Right renal pelvis (tissue), 4 donors: ENCODE data around the gene DFFB. TPM values are rescaled to one million over a fixed set of nuclear protein-coding genes. Genes with fewer than 3 reads are reported as not detected.

ENCODE experiments used
- DNase-seq, 4 donors: peaks; one replicate each; pipeline ENCODE4 v3.0.0-alpha.2; 2013; ENCODE audit warnings: low read depth in 4 of 4, low spot score in 3 of 4, missing footprints in 1 of 4
- polyA plus RNA-seq, 4 donors: library from polyadenylated mRNA; unstranded; fragments of 120-200 nt; gene quantifications; one replicate each; pipeline ENCODE4 v1.2.1, GENCODE V29; 2013; ENCODE audit not compliant: insufficient read length in 4 of 4

Gene DFFB
- polyA plus RNA-seq, 4 donors: 5.7 to 8.6 (median 6.9) TPM

DNA sequence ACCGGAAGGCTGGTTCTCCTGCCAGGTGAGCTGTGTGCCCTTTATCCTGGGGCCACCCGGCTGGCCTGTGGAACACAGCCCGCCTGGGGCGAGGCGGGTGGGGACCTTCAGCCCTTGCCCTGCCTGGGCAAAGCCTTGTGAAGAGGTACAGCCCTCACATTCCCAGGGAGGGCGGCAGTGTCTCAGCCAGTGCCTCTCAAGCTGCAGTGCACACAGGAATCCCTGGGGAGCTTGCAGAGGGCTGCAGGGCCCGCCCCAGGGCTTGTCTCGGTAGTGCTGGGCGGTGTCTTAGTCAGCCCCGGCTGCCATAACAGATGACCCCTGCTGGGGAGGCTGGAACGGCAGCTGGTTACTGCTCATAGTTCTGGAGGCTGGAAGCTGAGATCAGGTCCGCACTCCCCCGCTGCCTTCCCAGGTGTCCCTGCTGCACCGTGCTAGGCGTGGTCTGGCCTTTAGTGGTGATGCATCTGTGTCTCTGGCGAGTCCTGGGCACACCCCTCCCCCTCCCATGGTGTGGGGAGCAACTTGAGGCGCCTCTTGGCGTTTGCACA, 12.6 kb downstream of the DFFB start:
- no peak for DNase-seq

DNA sequence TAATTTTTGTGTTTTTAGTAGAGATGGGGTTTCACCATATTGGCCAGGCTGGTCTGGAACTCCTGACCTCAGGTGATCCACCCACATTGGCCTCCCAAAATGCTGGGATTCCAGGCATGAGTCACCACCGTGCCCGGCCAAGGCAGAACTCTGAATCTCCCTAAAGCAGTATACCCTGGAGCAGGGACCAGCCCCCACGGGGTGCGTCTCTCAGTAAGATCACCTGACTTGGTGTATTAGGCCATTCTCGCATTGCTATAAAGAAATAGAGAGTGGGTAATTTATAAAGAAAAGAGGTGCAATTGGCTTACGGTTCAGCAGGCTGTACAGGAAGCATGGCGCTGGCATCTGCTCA, 14.2 kb downstream of the DFFB start:
- no peak for DNase-seq

DNA sequence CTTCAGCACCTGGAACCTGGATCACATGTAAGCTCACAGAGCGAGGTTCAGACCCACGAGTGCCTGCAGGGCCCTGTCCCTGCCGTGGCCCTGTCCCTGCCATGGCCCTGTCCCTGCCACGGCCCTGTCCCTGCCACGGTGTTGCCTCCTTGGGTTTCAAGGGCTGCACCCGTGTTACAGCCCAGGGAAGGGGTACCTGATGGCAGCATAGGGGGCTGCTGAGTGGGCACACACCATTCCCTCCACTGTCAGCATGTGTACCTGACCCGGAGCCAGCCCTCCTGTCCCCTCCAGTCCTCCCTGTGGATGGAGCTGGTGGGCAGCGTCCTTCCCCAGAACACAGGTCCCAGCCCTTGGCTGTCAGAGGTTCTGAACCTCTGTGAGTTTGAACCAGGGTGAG, 15.3 kb downstream of the DFFB start:
- no peak for DNase-seq

DNA sequence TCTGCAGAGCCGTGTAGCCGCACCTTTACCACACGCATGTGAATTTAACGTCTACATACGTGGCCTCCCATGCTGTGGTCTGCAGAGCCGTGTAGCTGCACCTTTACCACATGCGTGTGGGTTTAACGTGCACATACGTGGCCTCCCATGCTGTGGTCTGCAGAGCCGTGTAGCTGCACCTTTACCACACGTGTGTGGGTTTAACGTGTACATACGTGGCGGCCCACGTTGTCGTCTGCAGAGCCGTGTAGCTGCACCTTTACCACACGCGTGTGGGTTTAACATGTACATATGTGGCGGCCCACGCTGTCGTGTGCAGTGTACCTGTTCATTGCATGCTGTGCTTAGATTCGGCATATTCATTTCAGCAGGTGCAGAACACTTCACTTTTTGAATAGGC, 17.5 kb downstream of the DFFB start:
- no peak for DNase-seq

GRCh38 chr1:3876716-3877115, 19.4 kb downstream of the DFFB start:
- DNase-seq: no peak

GRCh38 chr1:3879099-3879498, 21.8 kb downstream of the DFFB start:
- DNase-seq: no peak

GRCh38 chr1:3879787-3880428, 22.6 kb downstream of the DFFB start:
- DNase-seq: no peak

- no peak for DNase-seq
Measured at GRCh38 chr1:3880429-3881192, 23.3 kb downstream of the DFFB start.

DNA sequence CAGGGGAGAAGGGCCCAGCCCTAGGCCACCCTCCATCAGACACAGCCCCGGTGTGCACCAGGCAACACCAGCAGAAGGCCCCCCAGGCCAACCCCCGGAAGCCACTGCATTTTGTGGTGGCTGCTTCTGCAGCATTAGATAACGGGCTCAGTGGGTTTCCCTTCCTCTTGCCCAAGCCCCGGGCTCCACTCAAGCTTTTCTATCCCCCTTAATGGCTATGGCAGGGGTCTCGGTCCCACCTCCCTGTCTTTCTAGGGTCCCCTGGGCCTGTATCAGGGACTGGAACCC, 23.9 kb downstream of the DFFB start:
- DNase-seq: no peak

DNA sequence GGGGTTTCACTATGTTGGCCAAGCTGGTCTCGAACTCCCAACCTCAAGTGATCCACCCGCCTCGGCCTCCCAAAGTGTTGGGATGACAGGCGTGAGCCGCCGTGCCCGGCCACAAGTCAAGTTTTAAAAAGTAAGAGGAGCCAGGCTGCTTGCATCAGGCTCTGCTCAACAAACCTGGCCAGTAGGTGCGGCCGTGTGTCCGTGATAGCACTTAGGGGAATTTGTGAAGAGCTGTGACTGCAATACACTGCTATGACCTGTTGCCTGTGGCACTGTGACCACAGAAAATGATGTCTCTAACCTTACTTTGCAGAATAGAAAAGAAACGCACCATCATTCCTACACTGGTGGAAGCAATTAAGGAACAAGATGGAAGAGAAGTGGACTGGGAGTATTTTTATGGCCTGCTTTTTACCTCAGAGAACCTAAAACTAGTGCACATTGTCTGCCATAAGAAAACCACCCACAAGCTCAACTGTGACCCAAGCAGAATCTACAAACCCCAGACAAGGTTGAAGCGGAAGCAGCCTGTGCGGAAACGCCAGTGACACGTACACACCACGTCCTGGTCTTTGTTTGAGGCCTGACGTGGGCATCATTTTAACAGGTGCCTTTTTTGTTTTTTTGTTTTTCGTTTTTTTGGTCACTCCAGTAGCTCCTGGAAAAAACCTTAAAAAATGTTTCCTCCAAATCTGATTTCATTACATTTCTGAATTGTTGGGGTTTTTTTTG, 26.1 kb downstream of the DFFB start:
- DNase-seq: no peak

- no peak for DNase-seq
Measured at GRCh38 chr1:3884966-3885365, 27.7 kb downstream of the DFFB start.

- DNase-seq: no peak
Measured at GRCh38 chr1:3885611-3886010, 28.3 kb downstream of the DFFB start.

GRCh38 chr1:3886106-3886670, 28.9 kb downstream of the DFFB start:
- no peak for DNase-seq

DNA sequence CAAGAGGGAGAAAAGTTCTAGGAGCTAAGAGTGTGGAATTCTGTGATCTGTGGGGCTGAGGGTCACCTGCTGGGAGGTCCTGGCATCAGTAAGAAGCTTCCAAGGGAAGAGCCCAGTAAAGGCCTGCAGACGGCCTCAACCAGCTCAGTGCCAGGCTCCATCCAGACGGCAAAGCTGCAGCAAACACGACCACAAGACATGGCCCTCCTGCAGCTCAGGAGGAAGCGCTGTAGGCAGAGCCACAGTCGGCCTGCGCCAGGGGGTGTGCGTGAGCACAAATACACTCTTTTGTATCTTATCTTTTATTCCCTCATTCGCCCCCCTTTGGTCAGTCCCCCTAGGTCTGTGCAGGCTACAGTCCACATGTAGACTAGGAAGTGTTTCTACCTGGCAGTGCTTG, 29.4 kb downstream of the DFFB start:
- DNase-seq: no peak

DNA sequence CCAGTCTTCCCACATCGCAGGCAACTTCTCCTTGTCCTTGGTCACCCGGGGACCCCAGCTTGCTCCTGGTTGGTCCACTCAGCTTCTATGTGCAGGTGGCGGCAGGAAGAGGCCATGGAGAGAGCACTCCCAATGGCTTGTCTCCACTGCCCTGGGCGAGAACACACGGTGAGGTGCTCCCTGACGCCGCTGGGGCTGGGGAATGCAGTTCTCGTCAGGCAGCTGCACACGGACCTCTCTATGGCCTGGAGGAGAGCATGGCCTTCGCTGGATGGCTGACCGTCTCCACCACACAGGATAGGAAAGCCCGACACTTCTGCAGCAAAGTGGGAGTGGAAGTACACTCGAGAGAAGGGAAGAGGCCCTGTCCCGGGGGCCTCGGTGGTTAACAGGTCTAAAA, 31.0 kb downstream of the DFFB start:
- no peak for DNase-seq

DNA sequence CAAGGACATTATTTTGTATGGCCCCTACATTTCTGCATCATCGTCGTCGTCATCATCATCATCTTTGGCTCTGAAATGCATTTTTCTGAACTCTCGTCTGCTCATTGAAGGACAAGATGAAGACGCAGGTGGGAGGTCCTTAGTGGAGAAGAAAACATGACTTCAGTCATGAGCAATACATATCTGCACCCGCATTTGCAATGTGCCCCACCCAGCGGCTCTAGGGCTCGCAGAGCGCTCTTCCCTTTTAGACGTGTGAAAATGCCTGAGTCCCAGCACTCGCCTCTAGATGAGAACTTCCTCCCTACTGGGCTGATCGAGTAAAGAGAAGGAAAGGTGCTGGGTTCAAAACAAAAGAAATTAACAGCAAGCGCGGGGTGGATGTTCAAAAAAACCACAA, 32.7 kb downstream of the DFFB start:
- no peak for DNase-seq

DNA sequence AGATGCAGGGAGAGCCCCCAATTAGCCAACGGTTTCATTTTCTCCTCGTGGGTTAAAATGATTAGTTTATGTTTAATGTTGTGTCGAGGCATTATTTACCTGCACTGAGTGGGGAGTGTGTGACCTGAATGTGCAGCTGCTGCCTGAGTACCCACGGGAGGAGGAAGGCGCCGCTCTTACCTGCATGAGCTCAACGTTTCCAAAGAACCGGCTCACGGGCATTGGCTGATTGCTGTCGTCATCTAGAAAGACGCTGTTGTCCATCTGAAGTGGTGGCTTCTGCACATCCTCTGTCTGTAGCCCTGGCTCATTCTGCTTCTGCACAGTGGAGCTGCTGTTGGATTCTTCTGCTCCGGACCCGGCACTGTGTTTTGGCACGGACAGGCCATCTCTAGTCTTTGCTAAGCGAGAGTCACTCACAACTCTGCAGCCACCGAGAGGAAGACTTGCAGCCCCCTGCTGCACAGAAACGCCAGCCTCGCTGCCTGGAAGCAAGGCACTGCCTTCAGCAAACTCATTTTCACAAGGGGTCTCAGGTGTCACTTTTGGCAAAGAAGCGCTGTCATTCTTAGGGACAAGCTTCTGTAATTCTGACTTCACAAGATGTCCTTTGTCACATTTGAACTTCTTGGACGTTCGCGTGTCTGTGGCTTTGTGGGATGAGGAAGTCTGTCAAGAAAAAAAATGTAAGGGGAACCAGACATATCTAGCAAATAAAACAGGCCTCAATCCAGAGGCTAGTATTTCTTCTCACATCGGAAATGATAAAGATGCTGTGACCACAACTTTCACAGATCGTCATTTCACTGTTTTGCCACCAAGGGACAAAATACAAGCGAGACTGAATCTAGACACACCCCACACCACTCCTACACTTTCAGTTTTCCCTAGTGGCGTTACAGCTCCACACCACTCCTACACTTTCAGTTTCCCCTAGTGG, 33.4 kb downstream of the DFFB start:
- DNase-seq: no peak

DNA sequence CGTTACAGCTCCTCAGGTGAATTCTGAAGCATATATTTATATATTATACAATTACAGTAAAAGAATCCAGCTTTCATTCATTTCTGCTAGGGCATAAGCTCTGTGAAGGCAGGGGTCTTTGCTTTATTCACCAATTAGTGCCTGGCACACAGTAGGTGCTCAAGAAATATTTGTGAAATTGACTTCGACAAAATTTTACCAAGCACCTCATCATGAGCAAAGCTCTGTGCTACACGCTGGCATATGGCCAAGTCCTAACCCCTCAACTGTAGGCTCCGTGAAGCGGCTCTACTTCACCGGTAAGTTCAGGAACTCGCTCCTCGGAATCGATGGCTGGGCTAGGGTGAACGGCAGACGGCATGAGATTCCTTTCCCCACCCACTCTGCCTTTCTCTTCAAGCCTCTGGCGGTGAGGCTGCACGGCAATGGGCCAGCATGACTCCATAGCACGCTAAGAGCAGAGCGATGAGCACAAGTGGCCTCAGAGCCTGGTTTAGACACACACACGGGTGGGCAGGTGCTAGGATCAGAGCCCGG, 34.1 kb downstream of the DFFB start:
- no peak for DNase-seq

DNA sequence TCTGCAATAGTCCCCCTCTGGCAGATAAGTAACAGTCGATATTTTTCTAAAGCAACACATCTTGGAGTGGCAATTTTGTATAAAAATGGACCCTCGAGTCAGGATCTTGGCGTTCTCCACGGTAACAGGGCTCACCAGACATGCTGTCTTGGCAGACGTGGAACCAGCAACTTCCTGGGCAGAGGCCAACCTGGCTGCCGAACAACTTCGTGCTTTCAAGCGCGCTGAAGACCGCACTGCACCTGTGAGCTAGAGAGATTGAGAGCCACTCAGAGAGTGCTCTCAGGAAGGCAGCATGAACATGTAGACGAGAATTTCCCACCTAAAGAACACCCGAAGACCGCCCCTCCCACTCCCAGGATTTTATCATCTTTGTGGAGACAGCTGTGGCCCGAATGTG, 35.5 kb downstream of the DFFB start:
- DNase-seq: no peak

DNA sequence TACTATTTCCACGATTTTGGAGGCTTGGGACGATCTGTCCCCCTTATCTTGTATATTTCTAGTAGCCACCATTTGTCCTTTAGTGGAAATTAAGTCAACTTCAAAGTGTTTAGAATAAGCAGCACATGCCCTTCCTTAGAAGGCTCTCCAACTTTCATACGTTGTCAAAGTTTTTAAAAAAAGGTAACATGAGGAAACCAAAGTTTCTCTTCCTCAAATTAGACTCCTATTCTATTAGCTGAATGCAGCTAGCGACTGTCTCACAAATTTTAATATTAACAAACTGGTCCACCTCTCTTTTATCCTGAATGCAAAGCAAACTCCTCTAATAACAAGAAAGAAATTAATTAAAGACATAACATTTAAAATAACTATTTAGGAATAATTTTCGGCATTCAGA, 35.9 kb downstream of the DFFB start:
- DNase-seq: no peak
